ACC112 (cell line): Measurements from ENCODE around the gene MYOM3.
"Not testable (repeated sequence)": the region's sequence is repeated elsewhere in the genome, so short reads cannot be mapped to it uniquely, and the experiment has no call there.

Experiments used
- H2AFZ ChIP-seq: fragments of 200-600 bp; sonication (generic); one replicate; pipeline ENCODE4 v1.6.0; 2017; ENCODE audit warnings: antibody characterized with exemption, low read length; ENCODE audit not compliant: unreplicated experiment
- H3K27ac ChIP-seq: fragments of 200-600 bp; sonication (generic); 2 replicates; pipeline ENCODE4 v1.5.1; 2014; ENCODE audit warnings: low read depth, mild to moderate bottlenecking, antibody characterized with exemption, low read length, moderate library complexity
- H3K27me3 ChIP-seq: fragments of 200-600 bp; sonication (generic); 2 replicates; pipeline ENCODE4 v1.6.1; 2014; ENCODE audit warnings: mild to moderate bottlenecking, antibody characterized with exemption, low read length, moderate library complexity, mixed read lengths; ENCODE audit not compliant: insufficient read depth
- H3K36me3 ChIP-seq: fragments of 200-600 bp; sonication (generic); 2 replicates; pipeline ENCODE4 v1.6.1; 2016; ENCODE audit warnings: mild to moderate bottlenecking, antibody characterized with exemption, low read length, moderate library complexity, mixed read lengths; ENCODE audit not compliant: insufficient read depth
- H3K4me1 ChIP-seq: fragments of 200-600 bp; sonication (generic); one replicate; pipeline ENCODE4 v1.6.1; 2016; ENCODE audit warnings: low read length, mixed read lengths; ENCODE audit not compliant: insufficient read depth, unreplicated experiment, control insufficient read depth
- H3K4me3 ChIP-seq: fragments of 200-600 bp; sonication (generic); 2 replicates; pipeline ENCODE4 v1.5.1; 2014; ENCODE audit warnings: mild to moderate bottlenecking, low read depth, low read length
- H3K79me2 ChIP-seq: fragments of 200-600 bp; sonication (generic); one replicate; pipeline ENCODE4 v1.6.0; 2016; ENCODE audit warnings: low read length; ENCODE audit not compliant: control insufficient read depth, unreplicated experiment, insufficient read depth

MYOM3 gene

DNA sequence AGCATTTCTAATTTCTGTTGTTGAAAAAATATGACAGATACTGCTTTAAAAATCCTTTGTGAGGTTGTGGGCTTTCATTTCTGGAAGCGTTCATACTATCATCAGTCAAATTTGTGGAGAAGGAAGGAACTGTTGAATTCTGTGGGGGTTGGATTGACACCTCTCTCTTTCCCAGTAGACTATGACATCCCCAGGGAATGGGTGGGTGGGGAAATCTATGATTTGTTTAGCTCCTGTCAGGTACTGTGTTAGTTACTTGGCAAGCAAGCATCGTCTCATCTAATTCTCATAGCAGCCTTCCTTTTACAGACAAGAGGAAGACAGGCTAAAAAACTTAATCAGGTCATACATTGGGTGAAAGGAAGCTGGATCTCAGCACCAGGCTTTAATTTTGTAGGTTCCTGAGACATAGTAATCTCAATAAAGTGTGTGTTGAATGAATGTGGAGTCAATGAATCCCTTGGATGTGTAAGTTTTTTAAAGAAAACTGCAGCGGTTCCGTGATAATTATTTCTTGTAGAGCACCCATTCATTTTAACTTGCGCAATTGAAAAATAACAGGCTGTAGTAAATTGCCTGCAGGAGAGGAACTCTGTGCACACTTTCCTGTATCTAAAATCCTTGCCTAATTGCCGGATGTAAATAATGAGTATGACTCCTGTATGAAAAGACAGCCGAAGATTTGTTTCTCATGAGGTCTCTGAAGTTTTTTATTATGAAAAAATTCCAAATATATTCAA is 60.6 kb downstream of the MYOM3 start:
- H3K36me3 ChIP-seq, result no peaks in the 10 kb centered on the region
- H3K4me3 ChIP-seq, result no peak overlapping the region
- H3K4me1 ChIP-seq, result peaks cover 21% of the 10 kb centered on the region
- no peaks in the 10 kb centered on the region for H3K79me2 ChIP-seq
- H3K27ac ChIP-seq, result no peak overlapping the region
- H3K27me3 ChIP-seq, result no peaks in the 10 kb centered on the region
- no peak overlapping the region for H2AFZ ChIP-seq

DNA sequence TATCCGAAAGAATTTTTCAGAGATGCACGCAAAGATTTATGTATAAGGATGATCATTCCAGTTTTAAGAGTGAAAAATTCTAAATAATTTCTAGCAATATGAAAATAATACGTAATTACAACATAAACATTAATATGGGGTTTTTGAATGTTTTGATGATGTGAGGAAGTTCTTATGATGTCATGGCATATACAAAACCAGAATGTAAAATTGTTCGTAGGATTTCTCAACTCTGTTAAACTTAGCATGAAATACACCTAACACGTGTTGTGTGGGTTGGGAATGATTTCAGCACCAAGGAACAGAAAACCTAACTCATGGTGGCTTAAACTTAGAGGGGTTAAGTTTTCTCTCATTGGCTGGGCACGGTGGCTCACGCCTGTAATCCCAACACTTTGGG is 62.2 kb downstream of the MYOM3 start:
- no peaks in the 10 kb centered on the region for H3K27me3 ChIP-seq
- H2AFZ ChIP-seq, result no peak overlapping the region

DNA sequence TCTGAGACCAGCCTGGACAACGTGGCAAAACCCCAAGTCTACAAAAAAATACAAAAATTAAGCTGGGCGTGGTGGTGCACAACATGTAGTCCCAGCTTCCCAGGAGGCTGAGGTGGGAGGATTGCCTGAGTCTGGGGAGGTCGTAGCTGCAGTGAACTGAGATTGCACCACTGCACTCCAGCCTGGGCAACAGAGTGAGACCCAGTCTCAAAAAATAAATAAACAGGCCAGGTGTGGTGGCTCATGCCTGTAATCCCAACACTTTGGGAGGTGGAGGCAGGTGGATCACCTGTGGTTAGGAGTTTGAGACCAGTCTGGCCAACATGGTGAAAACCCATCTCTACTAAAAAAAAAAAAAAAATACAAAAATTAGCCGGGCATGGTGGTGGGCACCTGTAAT is 63.0 kb downstream of the MYOM3 start:
- not testable (repeated sequence) for H3K36me3 ChIP-seq, H3K27ac ChIP-seq, H2AFZ ChIP-seq, H3K27me3 ChIP-seq, H3K4me3 ChIP-seq, H3K79me2 ChIP-seq
- H3K4me1 ChIP-seq, result peaks cover 27% of the 10 kb centered on the region

More for the DNA sequence above, 62.2 kb downstream of the MYOM3 start:
- Histone ChIP-seq H3K4me1 (peaks cover 27% of the 10 kb centered on the region), H3K27ac (no peak overlapping the region), H3K36me3 (no peaks in the 10 kb centered on the region), H3K79me2 (no peaks in the 10 kb centered on the region), H3K4me3 (no peak overlapping the region)

DNA sequence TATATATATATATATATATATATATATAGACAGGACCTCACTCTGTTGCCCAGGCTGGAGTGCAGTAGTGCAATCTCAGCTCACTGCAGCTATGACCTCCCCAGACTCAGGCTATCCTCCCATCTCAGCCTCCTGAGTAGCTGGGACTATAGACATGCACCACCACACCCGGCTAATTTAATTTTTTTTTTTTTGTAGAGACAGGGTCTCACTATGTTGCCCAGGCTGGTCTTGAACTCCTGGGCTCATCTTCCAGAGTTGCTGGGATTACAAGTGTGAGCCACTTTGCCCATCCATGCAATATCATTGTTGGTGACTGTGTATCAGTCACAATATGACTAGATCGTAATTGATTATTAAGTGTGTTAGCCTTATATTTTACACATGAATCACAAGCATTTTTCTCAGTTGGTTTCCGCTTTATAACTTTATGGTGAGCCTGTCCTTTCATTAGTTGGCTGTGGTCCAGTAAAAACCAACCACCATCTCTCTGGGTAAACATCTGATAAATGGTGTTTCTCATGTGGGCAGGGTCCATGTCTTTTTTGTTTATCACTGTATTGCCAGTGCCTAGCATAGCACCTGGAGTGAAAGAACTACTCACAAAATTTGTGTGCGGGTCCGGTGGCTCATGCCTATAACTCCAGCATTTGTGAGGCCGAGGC is 63.6 kb downstream of the MYOM3 start:
- Histone ChIP-seq H3K27ac (no peak overlapping the region), H3K79me2 (no peaks in the 10 kb centered on the region), H3K4me3 (no peak overlapping the region), H2AFZ (no peak overlapping the region), H3K27me3 (no peaks in the 10 kb centered on the region), H3K4me1 (peaks cover 27% of the 10 kb centered on the region), H3K36me3 (no peaks in the 10 kb centered on the region)

DNA sequence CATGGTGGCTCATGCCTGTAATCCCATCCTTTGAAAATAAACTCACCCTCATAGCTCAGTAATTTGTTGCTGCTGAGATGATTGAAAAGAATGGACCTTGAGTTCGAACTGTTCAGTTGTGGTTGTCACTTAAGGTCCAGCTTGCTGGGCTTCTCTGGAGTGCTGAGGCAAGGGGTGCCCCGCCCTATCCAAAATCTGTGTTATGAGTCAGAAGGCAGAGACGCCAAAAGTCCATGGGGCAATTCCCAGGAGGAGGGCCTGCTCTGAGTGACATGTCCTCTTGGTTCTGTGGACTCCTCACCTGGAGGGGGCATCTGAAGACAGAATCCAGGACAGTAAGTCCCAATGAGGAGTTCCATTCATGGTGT is 64.8 kb downstream of the MYOM3 start:
- no peaks in the 10 kb centered on the region for H3K79me2 ChIP-seq
- no peak overlapping the region for H2AFZ ChIP-seq
- H3K27me3 ChIP-seq, result no peaks in the 10 kb centered on the region
- H3K27ac ChIP-seq, result peak overlapping the region; percentile 84
- H3K36me3 ChIP-seq, result no peaks in the 10 kb centered on the region
- peak overlapping the region; percentile 15; the same call in 1 of the 2 replicates for H3K4me3 ChIP-seq
- peaks cover 27% of the 10 kb centered on the region for H3K4me1 ChIP-seq

DNA sequence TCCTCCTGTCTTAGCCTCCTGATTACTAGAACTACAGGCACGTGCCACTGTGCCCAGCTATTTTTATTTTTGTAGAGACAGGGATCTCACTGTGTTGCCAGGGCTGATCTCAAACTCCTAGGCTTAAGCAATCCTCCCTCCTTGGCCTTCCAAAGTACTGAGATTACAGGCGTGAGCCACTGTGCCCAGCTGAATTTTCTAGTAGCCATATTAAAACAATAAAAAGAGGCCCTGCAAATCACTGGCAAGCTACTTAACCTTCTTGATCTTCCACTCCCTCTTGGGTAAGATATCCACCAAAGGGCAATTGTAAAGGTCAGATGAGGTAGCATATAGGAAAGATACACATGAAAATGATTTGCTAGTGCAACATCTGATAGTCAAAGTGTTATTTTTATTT is 66.2 kb downstream of the MYOM3 start:
- Histone ChIP-seq H3K4me3 (0 out of 2 replicates have a peak overlapping the region, but pooled peaks have one; percentile 13), H3K79me2 (no peaks in the 10 kb centered on the region), H3K36me3 (no peaks in the 10 kb centered on the region), H3K27ac (peak overlapping the region; percentile 84), H3K4me1 (peaks cover 27% of the 10 kb centered on the region), H3K27me3 (no peaks in the 10 kb centered on the region), H2AFZ (no peak overlapping the region)

DNA sequence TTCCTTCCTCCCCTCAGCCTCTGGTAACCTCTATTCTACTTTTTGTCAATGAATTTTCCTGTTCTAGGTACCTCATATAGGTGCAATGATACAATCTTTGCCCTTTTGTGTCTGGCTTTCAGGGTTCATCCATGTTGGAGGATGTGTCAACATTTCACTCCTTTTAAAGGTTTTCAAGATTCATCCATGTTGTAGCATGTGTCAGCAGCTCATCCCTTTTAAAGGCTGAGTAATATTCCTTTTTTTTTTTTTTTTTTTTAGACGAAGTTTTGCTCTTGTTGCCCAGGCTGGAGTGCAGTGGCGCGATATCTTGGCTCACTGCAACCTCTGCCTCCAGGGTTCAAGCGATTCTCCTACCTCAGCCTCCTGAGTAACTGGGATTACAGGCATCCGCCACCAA is 67.3 kb downstream of the MYOM3 start:
- not testable (repeated sequence) for H3K79me2 ChIP-seq, H3K27me3 ChIP-seq, H3K4me3 ChIP-seq, H3K27ac ChIP-seq, H3K36me3 ChIP-seq, H2AFZ ChIP-seq
- peaks cover 27% of the 10 kb centered on the region for H3K4me1 ChIP-seq

DNA sequence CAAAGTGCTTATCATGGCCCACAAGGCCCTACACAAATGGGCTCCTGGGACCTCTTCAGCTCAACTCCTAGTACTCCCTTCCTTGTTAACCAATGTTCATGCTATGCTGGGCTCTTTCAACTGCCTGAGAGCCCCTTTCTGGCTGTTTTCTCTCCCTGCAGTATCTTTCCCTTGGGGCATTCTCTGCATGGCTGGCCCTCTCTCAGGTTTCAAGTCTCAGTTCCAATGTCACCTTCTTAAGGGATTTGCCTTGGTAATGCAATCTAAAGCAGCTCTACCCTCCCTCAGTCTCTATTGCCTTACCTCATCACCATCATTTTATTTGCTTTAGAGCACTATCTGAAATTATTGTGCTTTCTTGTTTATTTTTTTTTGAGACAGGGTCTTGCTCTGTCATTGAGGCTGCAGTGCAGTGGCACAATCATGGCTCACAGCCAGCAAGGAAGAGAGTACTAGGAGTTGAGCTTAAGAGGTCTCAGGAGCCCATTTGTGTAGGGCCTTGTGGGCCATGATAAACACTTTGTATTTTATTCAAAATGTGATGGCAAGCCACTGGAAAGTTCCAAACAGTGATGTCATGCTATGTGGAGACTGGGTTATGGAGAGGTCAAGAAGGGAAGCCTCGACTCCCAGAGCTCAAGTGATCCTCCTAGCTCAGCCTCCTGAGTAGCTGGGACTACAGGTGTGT is 68.4 kb downstream of the MYOM3 start:
- Histone ChIP-seq H3K4me1 (peaks cover 24% of the 10 kb centered on the region), H3K4me3 (no peak overlapping the region), H2AFZ (no peak overlapping the region), H3K36me3 (no peaks in the 10 kb centered on the region), H3K27me3 (no peaks in the 10 kb centered on the region), H3K27ac (no peak overlapping the region), H3K79me2 (no peaks in the 10 kb centered on the region)

DNA sequence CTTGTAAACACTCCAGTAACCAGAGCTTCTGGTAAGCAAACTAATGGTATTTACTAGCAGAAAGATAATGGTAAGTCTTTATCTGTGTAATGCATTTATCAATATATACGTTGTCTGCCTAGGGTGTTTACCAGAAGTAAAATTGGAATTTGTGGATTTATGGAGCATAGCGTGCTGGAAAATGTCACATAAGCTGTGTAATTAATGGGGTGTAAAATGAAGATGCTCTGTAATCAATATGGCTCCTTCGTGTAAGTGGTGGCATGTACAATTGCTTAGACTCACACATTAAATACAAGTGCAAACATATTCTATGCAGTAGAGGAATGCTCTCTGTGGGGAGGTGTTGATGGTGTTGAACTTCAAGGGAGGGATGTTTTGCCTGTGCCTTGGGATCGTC is 69.6 kb downstream of the MYOM3 start:
- Histone ChIP-seq H3K4me3 (no peak overlapping the region), H3K27me3 (no peaks in the 10 kb centered on the region), H3K36me3 (no peaks in the 10 kb centered on the region), H3K4me1 (peaks cover 20% of the 10 kb centered on the region), H2AFZ (no peak overlapping the region), H3K27ac (no peak overlapping the region), H3K79me2 (no peaks in the 10 kb centered on the region)

DNA sequence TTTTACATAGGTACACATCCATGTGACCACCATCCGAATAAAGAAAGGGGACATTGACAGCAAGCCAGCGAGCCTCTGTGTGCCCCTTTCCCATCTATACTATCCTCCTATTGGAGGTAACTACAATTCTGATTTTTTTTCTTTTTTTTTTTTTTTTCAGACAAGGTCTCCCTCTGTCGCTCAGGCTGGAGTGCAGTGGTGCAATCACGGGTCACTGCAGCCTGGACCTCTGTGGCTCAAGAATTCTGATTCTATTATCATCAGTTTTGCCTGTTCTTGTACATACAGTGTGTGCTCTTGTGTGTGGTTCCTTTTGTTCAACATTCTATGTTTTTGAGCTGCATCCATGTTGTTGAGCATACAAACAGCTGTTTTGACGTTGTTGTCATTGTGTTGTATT is 75.8 kb downstream of the MYOM3 start:
- H2AFZ ChIP-seq, result peak overlapping the region; percentile 20
- peak overlapping the region; percentile 56 for H3K27ac ChIP-seq
- no peaks in the 10 kb centered on the region for H3K27me3 ChIP-seq
- peaks cover 15% of the 10 kb centered on the region for H3K4me1 ChIP-seq
- H3K4me3 ChIP-seq, result no peak overlapping the region
- no peaks in the 10 kb centered on the region for H3K36me3 ChIP-seq
- no peaks in the 10 kb centered on the region for H3K79me2 ChIP-seq

DNA sequence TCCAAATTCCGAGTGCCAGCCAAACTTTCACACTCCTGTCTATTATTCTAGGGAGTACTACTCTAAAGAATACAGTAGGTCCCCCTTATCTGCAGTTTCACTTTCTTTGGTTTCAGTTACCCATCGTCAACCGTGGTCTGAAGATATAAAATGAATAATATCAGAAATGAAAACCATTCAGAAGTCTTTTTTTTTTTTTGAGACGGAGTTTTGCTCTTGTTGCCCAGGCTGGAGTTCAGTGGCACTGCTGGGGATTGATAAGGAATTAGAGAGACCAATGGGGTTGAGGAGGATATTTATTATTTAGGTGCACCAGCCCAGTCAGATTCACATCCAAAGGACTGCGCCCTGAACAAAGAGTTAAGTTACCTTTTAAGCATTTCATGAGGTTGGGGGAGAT is 79.0 kb downstream of the MYOM3 start:
- no peaks in the 10 kb centered on the region for H3K36me3 ChIP-seq
- H3K4me3 ChIP-seq, result no peak overlapping the region
- no peak overlapping the region for H3K27ac ChIP-seq
- no peaks in the 10 kb centered on the region for H3K27me3 ChIP-seq
- no peak overlapping the region for H2AFZ ChIP-seq
- no peaks in the 10 kb centered on the region for H3K79me2 ChIP-seq
- peaks cover 15% of the 10 kb centered on the region for H3K4me1 ChIP-seq
